Measurements from ENCODE around the gene FBXO10.
"Not testable (repeated sequence)": the region's sequence is repeated elsewhere in the genome, so short reads cannot be mapped to it uniquely, and the experiment has no call there.

Gene FBXO10, protein sequence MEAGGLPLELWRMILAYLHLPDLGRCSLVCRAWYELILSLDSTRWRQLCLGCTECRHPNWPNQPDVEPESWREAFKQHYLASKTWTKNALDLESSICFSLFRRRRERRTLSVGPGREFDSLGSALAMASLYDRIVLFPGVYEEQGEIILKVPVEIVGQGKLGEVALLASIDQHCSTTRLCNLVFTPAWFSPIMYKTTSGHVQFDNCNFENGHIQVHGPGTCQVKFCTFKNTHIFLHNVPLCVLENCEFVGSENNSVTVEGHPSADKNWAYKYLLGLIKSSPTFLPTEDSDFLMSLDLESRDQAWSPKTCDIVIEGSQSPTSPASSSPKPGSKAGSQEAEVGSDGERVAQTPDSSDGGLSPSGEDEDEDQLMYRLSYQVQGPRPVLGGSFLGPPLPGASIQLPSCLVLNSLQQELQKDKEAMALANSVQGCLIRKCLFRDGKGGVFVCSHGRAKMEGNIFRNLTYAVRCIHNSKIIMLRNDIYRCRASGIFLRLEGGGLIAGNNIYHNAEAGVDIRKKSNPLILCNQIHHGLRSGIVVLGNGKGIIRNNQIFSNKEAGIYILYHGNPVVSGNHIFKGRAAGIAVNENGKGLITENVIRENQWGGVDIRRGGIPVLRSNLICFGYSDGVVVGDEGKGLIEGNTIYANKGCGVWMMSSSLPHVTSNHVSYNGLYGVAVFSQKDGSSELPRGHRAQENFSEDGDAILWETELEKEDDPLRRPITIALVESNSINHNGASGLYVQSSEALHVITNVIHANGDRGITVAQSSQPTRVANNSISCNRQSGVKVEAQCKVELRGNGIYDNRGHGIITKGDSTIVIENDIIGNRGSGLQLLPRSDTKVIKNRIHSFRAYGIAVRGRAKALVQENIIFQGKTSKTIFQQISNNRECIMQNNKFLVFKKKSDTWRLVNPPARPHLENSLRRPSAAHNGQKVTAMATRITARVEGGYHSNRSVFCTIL

DNA sequence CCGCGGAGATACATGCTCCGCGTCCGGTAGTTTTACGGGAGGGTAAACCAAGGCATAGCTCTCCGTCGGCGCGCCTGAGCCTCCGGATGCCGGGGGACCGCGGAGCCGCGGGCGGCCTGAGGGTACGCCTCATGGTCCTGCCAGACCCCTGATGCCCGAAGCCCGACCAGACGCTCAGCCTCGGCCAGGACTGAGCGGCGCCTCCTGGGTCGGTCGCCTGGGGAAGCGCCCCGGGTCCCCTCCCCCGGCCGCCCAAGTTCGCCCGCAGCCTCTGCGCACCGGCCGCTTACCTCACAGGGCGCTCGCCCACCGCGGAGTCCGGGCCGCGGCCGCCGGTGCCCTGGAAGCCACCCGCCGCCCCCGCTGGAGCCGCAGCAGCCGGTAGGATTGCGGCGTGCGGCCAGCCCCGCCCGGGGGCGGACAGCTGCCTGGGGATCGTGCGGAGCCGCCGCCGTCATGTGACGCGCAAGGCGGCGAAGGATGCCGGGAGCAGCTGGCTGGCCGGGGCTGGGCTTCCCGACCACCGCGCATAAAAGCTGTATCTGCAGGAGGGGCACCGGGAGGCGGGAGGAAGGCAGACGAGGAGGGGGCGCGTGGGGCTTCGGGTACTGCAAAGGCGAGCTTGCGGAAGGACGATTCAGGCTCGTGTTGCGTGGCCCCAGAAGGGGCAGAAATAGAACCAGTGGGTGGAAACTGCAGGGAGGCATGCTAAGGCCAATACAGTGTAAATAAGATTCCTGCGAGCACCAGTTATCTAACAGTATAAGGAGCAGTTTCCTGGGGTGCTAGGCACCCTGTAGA is at the start of gene FBXO10:
FBXO10 (minus strand) TSS at position 460 of the 801 bp plus-strand sequence. CDS start 34,612 bp downstream, outside the sequence.
- peak; percentile 67 for DNase-seq

DNA sequence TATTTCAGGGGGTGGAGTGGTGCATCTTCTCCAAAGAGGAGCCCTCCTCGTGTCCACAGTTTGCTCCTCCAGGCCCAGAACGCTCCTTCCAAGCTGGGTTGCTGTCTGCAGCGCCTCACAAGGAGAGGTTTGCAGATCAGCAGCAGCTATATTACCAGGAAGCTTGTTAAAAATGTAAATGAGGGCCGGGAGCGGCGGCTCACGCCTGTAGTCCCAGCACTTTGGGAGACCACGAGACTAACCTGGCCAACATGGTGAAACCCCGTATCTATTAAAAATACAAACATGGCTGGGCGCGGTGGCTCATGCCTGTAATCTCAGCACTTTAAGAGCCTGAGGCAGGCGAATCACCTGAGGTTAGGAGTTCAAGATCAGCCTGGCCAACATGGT is 49.6 kb upstream of the FBXO10 start:
- DNase-seq = no peak

DNA sequence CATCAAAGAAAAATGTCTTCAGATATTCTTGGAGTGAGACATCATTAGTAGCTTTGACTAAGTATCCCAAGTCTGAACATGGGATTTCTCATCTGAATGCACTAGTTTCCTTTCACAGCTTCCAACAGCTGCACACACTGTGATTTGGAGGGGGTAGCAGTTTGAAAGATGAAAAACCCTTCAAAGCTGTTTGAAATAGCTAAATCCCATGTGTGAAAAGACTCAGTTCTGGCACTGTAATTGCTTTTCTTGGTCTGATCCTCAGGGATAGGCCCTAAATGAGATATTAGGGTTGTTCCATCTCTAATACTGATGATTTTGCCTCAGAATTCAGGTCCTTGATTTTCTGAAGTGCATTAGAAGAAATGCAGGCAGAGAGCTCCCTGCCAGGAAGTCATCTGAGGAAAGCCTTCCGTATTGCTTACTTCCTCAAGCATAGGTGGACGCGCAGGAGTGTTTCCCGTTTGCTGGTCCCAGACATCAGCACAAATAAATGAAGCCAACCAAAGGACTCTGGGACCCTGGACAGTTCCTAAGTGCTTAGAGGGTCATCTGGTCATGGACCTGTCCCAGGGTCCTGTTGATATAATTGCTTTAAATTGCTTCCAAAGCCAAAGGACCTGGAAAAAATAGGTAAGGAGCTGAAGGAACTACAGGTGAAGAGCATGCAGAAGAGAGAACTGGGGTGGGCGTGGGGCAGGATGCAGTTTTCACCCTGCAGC is 49.0 kb upstream of the FBXO10 start:
- no peak for DNase-seq

DNA sequence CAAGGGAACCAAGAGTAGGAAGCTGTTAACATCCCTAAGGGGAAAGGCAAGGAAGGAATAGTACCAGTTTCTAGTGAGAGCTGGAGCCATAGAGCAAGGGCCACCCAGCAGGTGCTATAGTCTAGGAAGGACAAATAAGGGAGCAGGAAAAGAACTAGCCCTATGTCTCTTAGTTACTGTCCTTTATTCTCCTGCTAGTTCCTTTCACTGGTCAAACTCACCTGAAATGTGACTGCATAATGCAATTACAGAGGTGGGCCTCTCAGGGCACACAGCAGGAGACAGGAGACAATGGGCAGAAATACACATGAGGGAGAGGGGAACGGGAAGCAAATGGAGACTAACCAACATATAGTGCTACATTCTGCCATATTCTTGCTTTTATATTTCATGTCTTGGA is 47.9 kb upstream of the FBXO10 start:
- DNase-seq = no peak

DNA sequence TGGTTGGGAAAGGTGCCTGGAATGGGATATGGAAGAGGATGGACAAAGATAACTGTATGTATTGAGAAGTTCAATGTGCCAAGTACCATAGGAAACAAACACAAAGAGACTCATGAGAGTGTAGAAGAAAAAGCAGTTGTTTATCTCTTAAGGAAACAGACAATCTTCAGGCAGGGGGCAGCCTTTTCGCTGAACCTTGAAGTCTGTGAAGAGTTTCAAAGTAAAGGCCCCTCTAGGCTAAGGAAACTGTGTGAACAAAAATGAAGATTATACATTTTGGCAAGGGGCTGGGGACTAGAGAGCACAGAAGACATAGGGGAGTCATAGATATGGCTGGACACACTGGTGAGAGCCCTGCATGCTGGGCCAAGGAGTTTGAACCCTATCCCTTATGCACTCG is 47.1 kb upstream of the FBXO10 start:
- no peak for DNase-seq

DNA sequence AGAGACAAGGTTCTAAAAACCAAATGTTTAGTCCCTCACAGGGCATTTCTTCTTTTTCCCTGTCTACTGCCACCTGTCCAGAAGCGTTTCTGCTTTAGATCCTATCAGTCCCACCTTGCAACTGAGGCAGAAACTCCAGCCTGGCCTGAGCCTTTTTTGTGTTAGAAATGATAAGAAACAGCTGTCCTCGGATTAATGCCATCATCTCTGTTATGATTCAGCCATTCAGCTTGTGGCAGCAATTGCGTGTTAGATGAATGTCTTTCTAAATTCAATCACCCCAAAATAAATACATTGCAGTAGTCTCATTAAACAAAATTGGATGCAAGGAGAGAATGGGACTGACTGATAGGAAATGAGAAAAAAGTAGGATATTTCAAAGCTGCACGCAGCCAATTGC is 46.3 kb upstream of the FBXO10 start:
- no peak for DNase-seq

DNA sequence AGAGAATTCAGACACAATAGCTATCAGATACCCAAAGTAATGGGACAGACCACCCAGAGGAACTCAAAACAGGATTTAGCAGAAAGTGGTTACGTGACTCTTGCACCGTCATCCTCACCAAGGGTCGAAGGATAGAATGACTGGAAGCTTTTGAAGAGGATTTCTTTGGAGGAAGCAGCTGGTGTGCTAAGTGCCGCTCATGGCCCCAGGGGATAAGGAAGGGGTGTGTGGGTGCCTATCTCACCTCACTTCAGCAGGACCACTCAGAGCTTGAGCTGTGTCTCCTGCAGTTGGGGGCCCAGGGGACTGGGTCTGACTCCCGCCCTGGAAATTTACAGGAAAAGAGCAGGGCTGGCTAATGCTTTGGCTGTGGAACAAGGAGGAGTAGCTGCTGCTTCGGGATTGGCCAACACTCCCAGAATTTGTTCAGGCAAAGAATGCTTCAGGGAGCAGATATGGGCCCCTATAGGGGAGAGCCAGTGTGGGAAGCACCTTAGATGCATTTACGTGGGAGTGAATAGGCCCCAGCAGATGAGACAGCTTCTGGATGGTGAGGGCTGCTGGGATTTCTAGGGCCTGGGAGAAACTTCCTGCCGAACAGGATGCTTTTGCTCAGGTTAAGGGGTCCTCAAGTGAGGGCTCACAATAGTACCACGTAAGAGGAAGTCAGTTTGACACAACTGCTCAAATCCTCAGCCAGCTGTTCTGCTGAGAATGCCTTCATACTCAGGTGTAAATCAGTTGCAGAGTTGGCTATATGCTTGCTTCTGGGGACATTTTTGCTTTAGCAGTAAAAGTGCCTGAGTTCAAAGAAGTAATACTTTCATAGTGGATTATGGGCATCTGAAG is 45.3 kb upstream of the FBXO10 start:
- DNase-seq = no peak

DNA sequence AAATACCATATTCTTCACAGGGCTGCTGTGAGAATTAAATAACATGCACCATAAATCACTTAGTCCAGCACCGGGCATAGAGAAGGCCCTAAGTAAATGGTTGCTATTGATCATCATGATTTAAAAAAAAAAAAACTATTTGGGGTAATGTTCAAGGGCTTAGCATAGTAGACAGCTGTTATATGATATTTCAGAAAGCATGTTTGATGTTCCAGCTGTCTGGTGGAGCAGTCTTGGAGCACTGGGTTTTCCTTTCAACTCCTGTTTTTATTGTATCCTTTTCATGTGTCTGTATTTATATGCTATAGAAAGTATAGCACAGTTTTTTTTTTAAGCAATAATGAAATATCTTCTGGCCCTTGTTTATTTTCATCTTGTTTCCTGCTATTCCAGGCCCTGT is 44.2 kb upstream of the FBXO10 start:
- DNase-seq = no peak

DNA sequence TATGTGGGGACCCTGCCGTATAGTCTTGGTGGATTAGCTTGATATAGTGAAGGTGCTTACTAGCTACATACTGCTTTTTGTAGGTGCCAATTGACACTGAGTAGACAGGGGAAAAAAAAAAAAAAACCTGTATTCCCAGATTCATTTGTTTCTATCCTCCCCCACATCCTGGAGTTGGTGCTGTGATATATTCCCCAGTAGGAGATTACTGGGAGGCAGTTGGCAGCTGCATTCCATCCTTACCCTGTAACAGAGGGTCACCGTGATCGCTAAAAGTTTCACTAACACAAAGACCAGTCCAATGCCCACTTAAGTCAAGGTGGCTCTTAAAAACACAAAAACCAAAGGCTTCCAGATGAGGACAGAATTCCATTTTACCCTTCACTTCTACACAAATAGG is 43.6 kb upstream of the FBXO10 start:
- no peak for DNase-seq

DNA sequence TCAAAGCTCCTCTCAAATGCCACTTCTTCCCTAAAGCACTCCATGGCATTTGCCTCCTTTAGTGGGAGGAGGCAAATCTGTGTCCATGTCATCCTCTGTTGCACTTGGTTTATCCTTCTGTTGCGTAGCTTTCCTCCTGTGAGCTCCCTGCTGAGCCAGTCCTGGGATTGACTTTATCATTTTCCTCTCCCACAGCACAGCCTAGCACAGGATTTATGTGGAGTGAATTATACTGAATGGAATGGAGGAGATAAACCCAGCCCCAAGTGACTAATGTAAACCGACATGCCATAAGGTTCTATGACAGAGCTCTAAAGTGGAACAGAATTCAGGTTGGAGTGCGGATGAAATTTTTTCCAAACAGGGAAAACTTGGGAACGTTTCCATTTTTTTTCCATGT is 42.6 kb upstream of the FBXO10 start:
- DNase-seq = no peak

DNA sequence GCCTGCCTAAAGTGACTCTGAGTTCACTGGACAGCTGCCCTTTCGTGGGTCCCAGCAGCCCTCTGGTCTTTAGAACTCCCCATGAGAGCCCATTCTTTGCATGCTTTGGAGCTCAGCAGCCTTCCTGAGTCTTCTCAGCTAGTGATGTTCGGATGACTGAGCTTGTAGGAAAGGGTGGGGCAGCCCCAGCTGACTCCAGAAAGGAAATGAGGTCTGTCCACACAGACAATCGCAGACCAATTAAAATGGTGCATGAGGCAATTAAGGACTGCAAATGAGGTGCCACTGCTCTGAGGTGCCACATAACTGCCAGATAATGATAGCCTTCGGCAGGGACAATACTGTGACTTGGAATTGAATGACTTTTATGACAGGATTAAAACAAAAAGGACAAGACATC is 41.7 kb upstream of the FBXO10 start:
- peak; percentile 4 for DNase-seq

DNA sequence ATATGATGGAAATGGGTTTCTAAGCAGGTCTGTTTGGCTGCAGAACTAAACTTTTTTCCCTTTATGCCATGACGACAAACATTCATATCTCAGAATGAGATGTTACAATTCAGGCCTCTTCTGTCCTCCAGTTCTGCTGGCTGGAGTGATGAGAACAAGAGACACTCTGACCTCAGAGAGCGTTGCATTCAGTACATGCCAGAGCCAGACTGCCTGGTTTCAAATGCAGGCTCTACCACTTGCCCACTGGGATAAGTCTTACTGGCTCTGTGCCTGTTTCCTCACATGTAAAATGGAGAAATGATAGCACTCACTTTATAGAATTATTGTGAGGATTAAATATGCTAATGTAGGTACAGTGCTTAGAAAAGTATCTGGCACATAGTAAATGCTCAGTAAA is 41.0 kb upstream of the FBXO10 start:
- DNase-seq = no peak

DNA sequence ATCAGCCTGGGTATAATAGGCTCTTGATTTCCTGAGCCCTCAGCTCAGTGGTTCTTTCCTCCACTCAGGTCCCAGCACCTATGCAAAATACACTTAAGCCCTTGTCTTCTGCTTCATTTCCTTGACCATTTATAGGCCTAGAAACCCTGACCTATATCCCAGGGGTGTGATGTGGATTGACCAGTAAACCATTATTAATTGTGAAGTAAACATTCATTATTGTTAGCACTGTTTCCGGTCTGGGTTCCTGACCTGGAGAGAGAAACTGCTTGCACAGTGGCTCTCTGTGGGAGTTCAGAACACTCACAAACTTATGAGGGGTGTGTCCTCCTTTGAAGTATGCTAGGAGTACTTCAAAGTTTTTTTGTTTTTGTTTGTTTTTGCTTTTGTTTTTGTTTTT is 35.8 kb upstream of the FBXO10 start:
- no peak for DNase-seq

DNA sequence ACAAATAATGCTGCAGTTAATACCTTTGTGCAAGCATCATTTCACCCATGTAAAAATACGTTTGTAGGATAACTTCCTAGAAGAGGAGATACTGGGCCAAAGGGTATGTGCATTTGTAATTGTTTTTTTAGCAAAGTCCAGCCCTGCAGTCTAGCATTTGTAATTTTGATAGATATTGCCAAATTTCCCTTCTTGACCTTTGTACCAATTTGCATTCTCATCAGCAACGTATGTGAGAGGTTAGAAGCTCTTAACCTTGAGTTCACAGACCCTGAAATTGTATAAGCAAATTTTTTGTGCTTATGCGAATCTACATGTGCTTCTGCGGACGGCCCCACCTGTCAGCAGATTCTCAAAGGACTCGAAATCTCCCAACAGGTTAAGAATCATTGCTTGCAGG is 34.8 kb upstream of the FBXO10 start:
- DNase-seq = no peak

DNA sequence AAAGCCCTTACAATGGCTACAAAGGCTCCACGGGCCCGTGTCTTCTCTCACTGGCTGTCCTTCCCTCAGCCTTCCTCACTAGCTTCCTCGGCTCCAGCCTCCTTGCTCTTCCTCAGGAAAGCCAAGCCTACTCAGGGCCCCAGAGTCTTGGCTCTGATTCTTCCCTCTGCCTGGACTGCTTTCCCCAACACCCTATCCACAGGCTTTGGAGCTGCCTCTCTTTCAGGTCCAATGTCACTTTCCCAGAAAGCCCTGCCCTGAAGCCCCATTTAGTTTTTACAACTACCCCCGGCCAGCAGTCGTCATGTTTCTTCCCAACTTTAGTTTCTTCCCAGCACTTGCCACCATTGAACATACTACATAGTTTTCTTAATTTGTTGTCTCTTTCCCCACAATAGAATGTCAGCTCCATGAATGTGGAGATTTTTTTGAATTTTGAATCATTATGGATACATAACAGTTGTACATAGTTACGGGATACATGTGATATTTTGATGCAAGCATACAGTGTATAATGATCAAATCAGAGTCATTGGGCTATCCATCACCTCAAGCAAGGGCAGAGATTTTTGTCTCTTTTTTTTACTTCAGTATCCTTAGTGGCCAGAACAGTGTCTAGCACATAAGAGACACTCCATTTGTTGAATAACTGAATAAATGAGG is 33.7 kb upstream of the FBXO10 start:
- no peak for DNase-seq

DNA sequence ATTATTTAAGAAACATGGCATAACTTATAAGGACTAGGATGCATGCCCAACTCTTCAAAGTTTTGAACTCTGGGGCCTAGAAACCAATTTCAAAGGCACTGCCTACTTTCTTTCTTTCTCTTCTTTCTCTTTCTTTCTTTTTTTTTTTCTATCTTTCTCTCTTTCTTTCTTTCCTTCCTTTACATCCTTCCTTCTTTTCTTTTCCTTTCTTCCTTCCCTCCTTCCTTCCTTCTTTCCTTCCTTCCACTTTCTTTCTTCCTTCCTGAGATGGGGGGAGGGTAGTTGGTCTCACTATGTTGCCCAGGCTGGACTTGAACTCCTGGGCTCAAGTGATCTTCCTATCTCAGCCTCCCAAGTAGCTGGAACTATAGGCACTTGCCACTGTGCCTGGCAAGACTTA is 32.1 kb upstream of the FBXO10 start:
- DNase-seq = no peak

DNA sequence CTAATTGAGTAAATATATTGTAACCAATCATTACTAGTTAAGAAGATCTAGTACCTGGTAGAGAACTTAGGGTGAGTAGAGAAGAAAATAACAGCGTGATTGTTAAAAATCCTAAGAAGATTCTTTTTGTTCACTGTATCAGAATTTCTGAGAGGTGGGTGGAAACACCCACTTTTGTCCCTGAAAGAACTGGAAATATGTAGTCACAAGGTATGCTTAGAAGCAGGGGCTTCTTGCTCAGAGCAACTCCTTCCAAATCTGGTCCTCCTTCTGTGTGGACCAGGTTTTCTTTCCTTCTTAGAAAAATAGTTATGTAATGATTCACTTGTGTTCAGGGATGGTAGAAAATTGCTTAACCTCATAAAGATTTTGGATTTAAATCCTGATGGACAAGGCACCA is 28.1 kb upstream of the FBXO10 start:
- DNase-seq = no peak

DNA sequence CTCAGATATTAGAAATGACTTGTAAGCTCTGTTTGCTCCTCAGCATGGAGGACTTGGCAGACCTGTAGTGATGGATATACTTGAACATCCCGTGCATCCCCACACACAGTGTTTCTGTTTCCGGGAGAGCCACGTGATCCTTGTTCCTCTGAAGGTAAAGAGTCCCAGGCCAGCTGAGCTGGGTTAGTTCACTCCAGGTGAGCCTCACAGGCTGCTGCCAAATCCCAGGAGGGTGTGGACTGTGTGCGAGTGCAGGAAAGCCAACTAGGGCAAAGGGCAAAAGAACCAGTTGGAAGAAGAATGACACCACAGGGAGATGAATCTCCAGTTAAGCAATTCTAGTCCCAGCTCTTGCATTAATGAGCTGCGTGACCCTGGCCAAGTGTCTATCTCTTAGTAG is 26.6 kb upstream of the FBXO10 start:
- DNase-seq = no peak

DNA sequence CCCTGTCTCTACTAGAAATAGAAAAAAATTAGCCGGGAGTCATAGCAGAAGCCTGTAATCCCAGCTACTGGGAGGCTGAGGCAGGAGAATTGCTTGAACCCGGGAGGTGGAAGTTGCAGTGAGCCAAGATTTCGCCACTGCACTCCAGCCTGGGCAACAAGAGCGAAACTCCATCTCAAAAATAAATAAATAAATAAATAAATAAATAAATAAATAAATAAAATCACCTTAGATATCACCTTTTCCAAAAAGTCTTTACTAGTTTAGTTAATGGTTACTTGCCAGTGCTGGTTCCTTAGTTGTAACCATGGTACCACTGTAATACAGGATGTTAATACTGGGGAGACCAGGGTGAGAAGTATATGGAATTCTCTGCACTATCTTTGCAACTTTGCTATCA is 25.9 kb upstream of the FBXO10 start:
- DNase-seq = not testable (repeated sequence)

DNA sequence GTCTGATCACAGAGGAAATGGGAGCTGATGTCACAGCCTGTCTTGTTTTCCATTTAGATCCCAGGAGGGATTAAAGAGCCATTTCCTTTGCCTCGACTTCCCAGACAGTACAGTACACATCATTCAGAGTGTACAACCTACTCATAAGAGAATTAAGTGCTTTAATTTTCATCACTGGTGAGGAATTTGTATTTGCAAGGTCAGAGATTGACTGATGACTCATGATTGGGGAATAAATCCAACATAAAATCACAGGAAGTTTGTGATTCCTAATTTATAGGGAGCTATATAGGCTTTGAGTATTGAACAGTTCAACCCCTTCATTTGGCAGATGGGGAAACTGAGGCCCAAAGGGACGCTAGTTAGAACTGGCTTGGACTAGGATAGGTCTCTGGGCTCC is 20.3 kb upstream of the FBXO10 start:
- DNase-seq = no peak

DNA sequence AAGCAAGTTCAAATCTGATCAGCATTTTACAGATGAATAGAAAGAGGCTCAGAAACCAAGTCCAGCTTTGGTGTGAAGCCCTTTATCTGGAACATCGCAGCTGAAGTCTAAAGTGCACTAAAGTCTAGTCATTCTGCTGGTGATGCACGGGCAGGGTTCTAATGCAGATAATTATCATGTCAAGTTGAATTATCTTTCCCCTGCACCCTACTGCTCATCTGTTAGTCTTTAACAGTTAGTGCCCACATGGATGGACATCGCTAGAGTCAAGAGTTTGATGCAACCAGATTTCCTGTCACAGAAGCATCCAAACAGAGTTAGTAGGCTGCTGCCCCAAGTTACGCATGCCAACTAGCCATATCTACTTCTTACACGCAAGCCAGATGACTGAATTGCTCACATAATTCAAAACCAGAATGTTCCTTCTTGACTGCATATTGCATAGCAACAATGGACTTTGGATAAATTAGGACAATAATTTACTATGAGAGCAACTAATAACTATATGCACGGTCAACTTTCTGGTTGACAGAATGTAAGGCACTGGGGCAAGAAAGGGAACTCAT is 17.8 kb upstream of the FBXO10 start:
- peak; percentile 63 for DNase-seq

Measured in hematopoietic multipotent progenitor cell treated with erythropoietin and hydrocortisone succinate and interleukin-3 and kit ligand, for 6 days (in vitro differentiated cells).